SK-N-SH (cell line): Measurements from ENCODE around the gene TTYH3. TPM values are rescaled to one million over a fixed set of nuclear protein-coding genes. Genes with fewer than 3 reads are reported as not detected.

Experiments
- CTCF ChIA-PET: fragments of 300-600, 350-600 bp; formaldehyde crosslinking; extraction: SDS; loops from one replicate; lab custom pipeline; 2021; lab: Yijun Ruan, JAX
- POLR2A ChIA-PET: fragments of 350-600 bp; sonication (Branson Sonifier 250); formaldehyde crosslinking; extraction: SDS; loops from one replicate; lab custom pipeline; 2020; ENCODE audit warnings: antibody characterized with exemption, inconsistent platforms; lab: Yijun Ruan, JAX
- DNase-seq: peaks from one replicate; pipeline ENCODE4 v3.0.0; 2012
- H2AFZ ChIP-seq: fragments of 200-600 bp; sonication (generic); 2 replicates; pipeline ENCODE4 v1.8.1; 2016; ENCODE audit warnings: antibody characterized with exemption, mild to moderate bottlenecking, low read depth
- H3F3A ChIP-seq: fragments of 200-600 bp; sonication (generic); replicated peaks from 2 replicates; pipeline ENCODE3; 2016; ENCODE audit warnings: antibody characterized with exemption, mild to moderate bottlenecking; ENCODE audit not compliant: insufficient read depth
- H3K27ac ChIP-seq, 2 experiments: fragments of 200-500 bp in 1 of 2; fragments of 200-600 bp in 1 of 2; sonication (Bioruptor generic) in 1 of 2; sonication (generic), shearing (Covaris generic) in 1 of 2; 2 replicates each; pipeline versions ENCODE4 v1.5.1 to v1.6.1; 2014 to 2016; ENCODE audit warnings: low read depth in 2 of 2, inconsistent platforms in 1 of 2, low read length in 1 of 2, mild to moderate bottlenecking in 1 of 2, mixed read lengths in 1 of 2
- H3K27me3 ChIP-seq: fragments of 200-600 bp; sonication (generic), shearing (Covaris generic); 2 replicates; pipeline ENCODE4 v1.6.1; 2016; ENCODE audit warnings: mixed run types; ENCODE audit not compliant: insufficient read depth
- H3K36me3 ChIP-seq, 2 experiments: fragments of 200-500 bp in 1 of 2; fragments of 200-600 bp in 1 of 2; sonication (Bioruptor generic) in 1 of 2; sonication (generic) in 1 of 2; replicated peaks in 1 of 2; 2 replicates each; pipeline versions ENCODE3 to v1.5.1; 2014 to 2016; ENCODE audit warnings: low read length in 1 of 2, mild to moderate bottlenecking in 1 of 2; ENCODE audit not compliant: insufficient read depth in 2 of 2, control insufficient read depth in 1 of 2
- H3K4me1 ChIP-seq, 2 experiments: fragments of 200-500 bp in 1 of 2; fragments of 200-600 bp in 1 of 2; sonication (Bioruptor generic) in 1 of 2; sonication (generic), shearing (Covaris generic) in 1 of 2; 2 replicates each; pipeline versions ENCODE4 v1.5.1 to v1.6.1; 2014 to 2016; ENCODE audit warnings: low read depth in 1 of 2, low read length in 1 of 2, mixed run types in 1 of 2; ENCODE audit not compliant: insufficient read depth in 2 of 2, control insufficient read depth in 1 of 2
- H3K4me2 ChIP-seq: fragments of 200-600 bp; sonication (generic), shearing (Covaris generic); 2 replicates; pipeline ENCODE4 v1.6.1; 2017; ENCODE audit warnings: mixed run types
- H3K4me3 ChIP-seq, 2 experiments: fragments of 200-500 bp in 1 of 2; fragments of 200-600 bp in 1 of 2; sonication (Bioruptor generic) in 1 of 2; sonication (generic), shearing (Covaris generic) in 1 of 2; 2 replicates each; pipeline versions ENCODE4 v1.5.1 to v1.8.1; 2014 to 2016; ENCODE audit warnings: low read depth in 2 of 2, inconsistent platforms in 1 of 2, low read length in 1 of 2, mild to moderate bottlenecking in 1 of 2, mixed read lengths in 1 of 2, moderate library complexity in 1 of 2
- H3K79me2 ChIP-seq: fragments of 200-600 bp; sonication (generic); 2 replicates; pipeline ENCODE4 v1.8.1; 2017; ENCODE audit warnings: mild to moderate bottlenecking; ENCODE audit not compliant: insufficient read depth
- H3K9ac ChIP-seq: fragments of 200-600 bp; sonication (generic); 2 replicates; pipeline ENCODE4 v1.6.1; 2017; ENCODE audit warnings: mixed run types
- H3K9me2 ChIP-seq: fragments of 200-600 bp; sonication (generic); 2 replicates; pipeline ENCODE4 v1.6.1; 2017; ENCODE audit warnings: mixed run types
- H3K9me3 ChIP-seq: fragments of 200-600 bp; sonication (generic); 2 replicates; pipeline ENCODE4 v1.6.1; 2017; ENCODE audit warnings: mixed run types, mild to moderate bottlenecking, moderate library complexity
- H4K20me1 ChIP-seq: fragments of 200-600 bp; sonication (generic); 2 replicates; pipeline ENCODE4 v1.6.1; 2017; ENCODE audit warnings: mild to moderate bottlenecking, mixed run types; ENCODE audit not compliant: insufficient read depth
- CHD2 ChIP-seq: fragments of 150-350 bp; IDR thresholded peaks from 2 replicates; pipeline ENCODE4 v1.6.1; 2018; ENCODE audit warnings: low read length; ENCODE audit not compliant: partially characterized antibody
- ELF1 ChIP-seq: IDR thresholded peaks from 2 replicates; pipeline ENCODE4 v1.4.0; 2012
- FOSL2 ChIP-seq: IDR thresholded peaks from 2 replicates; pipeline ENCODE4 v1.4.0; 2012; ENCODE audit warnings: low read depth, mild to moderate bottlenecking, moderate library complexity, borderline replicate concordance
- FOXJ3 ChIP-seq: sonication (generic); formaldehyde crosslinking; IDR thresholded peaks from 2 replicates; pipeline ENCODE4 v1.5.1; 2020; ENCODE audit warnings: mild to moderate bottlenecking, missing genetic modification reagents
- FOXM1 ChIP-seq: IDR thresholded peaks from 2 replicates; pipeline ENCODE4 v1.4.0; 2012; ENCODE audit warnings: low read depth, mild to moderate bottlenecking
- GATA2 ChIP-seq: sonication (generic); formaldehyde crosslinking; IDR thresholded peaks from 2 replicates; pipeline ENCODE4 v1.5.0; 2020; ENCODE audit warnings: mild to moderate bottlenecking, missing genetic modification reagents
- MEF2A ChIP-seq: IDR thresholded peaks from 2 replicates; pipeline ENCODE4 v1.4.0; 2012; ENCODE audit warnings: low read depth, borderline replicate concordance
- MXI1 ChIP-seq: IDR thresholded peaks from 2 replicates; pipeline ENCODE4 v1.6.1; 2012; ENCODE audit warnings: mild to moderate bottlenecking, low read depth, low read length, improper control_type of control experiment
- NFIC ChIP-seq: IDR thresholded peaks from 2 replicates; pipeline ENCODE4 v1.4.0; 2012; ENCODE audit warnings: borderline replicate concordance
- RFX5 ChIP-seq: IDR thresholded peaks from 2 replicates; pipeline ENCODE4 v1.6.1; 2012; ENCODE audit warnings: mild to moderate bottlenecking, improper control_type of control experiment, low read length
- RXRA ChIP-seq: IDR thresholded peaks from 2 replicates; pipeline ENCODE4 v1.4.0; 2012; ENCODE audit warnings: low read depth, mild to moderate bottlenecking, borderline replicate concordance
- SIN3A ChIP-seq: IDR thresholded peaks from 2 replicates; pipeline ENCODE4 v1.6.1; 2012; ENCODE audit warnings: low read depth, mild to moderate bottlenecking, low read length, moderate library complexity, borderline replicate concordance
- TAF1 ChIP-seq: IDR thresholded peaks from 2 replicates; pipeline ENCODE4 v1.6.1; 2012; ENCODE audit warnings: low read depth, mild to moderate bottlenecking, low read length, moderate library complexity, borderline replicate concordance
- TCF12 ChIP-seq: IDR thresholded peaks from 2 replicates; pipeline ENCODE4 v1.4.0; 2012
- YY1 ChIP-seq: IDR thresholded peaks from 2 replicates; pipeline ENCODE4 v1.4.0; 2012; ENCODE audit warnings: low read depth, mild to moderate bottlenecking
- WGBS: methylation state at CpG from one replicate; pipeline ENCODE4 v1.1.6; 2017; ENCODE audit warnings: low lambda C conversion rate; 5-methylcytosine and 5-hydroxymethylcytosine counted together
- polyA plus RNA-seq, 3 experiments: library from polyadenylated mRNA; depleted of rRNA; stranded (reverse); fragments of >200 nt; gene quantifications; 2 replicates each; pipeline ENCODE4 v1.2.3, GENCODE V29; 2012
- TF ChIP-seq, protein P1 (sequence below): IDR thresholded peaks from 2 replicates; pipeline ENCODE4 v1.6.1; 2012; ENCODE audit warnings: mild to moderate bottlenecking, low read depth, low read length, moderate library complexity
- TF ChIP-seq, protein P2 (sequence below): fragments of 150-350 bp; IDR thresholded peaks from 2 replicates; pipeline ENCODE4 v1.6.1; 2017; ENCODE audit warnings: antibody characterized with exemption, low read length, low read depth, borderline replicate concordance
- TF ChIP-seq, protein P3 (sequence below): fragments of 200-600 bp; sonication (generic); IDR thresholded peaks from 2 replicates; pipeline ENCODE4 v1.6.1; 2017; ENCODE audit warnings: antibody characterized with exemption, mild to moderate bottlenecking, moderate library complexity
- TF ChIP-seq, protein P4 (sequence below): IDR thresholded peaks from 2 replicates; pipeline ENCODE4; 2012
- TF ChIP-seq, protein P5 (sequence below): IDR thresholded peaks from 2 replicates; pipeline ENCODE4 v1.4.0; 2012; ENCODE audit warnings: low read depth, borderline replicate concordance

The TTYH3 gene
- polyA plus RNA-seq, 1 of the 3 experiments (the other 2 are of a cell fraction), result 105 TPM

DNA sequence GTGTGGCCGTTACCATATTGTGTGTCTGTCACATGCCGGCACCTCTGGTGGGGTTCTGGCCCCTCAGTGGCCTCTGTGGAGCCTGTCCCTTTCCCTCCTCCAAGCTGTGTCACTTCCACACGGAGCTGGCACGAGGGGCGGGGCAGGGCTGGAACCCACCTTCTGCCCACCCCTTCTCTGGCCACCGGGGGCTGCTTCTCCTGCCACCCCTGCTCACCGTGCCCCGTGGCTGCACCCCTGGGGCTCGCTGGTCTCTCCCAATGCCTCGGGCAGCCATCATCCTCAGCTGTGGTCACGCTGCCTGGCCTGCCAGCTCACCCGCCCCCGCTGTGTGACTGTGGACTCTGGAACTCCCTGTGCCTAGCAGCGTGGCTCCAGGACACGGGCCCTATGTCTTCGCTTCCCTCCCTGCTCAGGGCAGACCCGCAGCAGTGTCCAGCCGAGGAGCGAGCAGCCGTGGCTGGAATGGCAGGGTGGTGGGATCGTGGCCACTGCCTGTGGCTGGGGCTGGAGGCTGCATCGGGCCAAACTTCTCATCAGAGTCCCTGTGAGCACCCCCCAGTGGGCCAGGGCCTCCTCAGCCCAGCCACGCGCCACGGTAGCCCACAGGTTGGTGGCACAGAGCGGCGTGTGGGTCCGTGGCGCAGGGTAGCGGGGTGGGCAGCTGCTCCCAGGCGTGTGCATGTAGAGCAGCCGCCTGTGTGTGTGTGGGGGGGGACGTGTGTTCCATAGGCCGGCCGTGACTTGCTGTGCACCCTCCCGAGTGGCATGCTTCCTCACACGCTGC is 8.1 kb downstream of the TTYH3 start:
- Histone ChIP-seq H2AFZ (no peak overlapping the region), H4K20me1 (peaks cover 97% of the 10 kb centered on the region), H3F3A (no peaks in the 10 kb centered on the region), H3K4me3 (no peak overlapping the region), H3K27ac (peak overlapping the region; percentile 71 to 95; a peak in 3 of 4 replicates), H3K9ac (no peak overlapping the region), H3K9me3 (no peaks in the 10 kb centered on the region), H3K4me1 (peaks cover 54 to 91% of the 10 kb centered on the region in 2 experiments), H3K79me2 (peaks cover 100% of the 10 kb centered on the region), H3K36me3 (peaks cover 0 to 21% of the 10 kb centered on the region in 2 experiments), H3K4me2 (peak overlapping the region; percentile 83; the same call in 1 of the 2 replicates), H3K9me2 (no peaks in the 10 kb centered on the region), H3K27me3 (no peaks in the 10 kb centered on the region)
- no peak for TF ChIP-seq RXRA
- TF ChIP-seq, protein P1, sequence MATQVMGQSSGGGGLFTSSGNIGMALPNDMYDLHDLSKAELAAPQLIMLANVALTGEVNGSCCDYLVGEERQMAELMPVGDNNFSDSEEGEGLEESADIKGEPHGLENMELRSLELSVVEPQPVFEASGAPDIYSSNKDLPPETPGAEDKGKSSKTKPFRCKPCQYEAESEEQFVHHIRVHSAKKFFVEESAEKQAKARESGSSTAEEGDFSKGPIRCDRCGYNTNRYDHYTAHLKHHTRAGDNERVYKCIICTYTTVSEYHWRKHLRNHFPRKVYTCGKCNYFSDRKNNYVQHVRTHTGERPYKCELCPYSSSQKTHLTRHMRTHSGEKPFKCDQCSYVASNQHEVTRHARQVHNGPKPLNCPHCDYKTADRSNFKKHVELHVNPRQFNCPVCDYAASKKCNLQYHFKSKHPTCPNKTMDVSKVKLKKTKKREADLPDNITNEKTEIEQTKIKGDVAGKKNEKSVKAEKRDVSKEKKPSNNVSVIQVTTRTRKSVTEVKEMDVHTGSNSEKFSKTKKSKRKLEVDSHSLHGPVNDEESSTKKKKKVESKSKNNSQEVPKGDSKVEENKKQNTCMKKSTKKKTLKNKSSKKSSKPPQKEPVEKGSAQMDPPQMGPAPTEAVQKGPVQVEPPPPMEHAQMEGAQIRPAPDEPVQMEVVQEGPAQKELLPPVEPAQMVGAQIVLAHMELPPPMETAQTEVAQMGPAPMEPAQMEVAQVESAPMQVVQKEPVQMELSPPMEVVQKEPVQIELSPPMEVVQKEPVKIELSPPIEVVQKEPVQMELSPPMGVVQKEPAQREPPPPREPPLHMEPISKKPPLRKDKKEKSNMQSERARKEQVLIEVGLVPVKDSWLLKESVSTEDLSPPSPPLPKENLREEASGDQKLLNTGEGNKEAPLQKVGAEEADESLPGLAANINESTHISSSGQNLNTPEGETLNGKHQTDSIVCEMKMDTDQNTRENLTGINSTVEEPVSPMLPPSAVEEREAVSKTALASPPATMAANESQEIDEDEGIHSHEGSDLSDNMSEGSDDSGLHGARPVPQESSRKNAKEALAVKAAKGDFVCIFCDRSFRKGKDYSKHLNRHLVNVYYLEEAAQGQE, result no peak
- no peak for TF ChIP-seq MEF2A
- no peak for TF ChIP-seq GATA2
- no peak for TF ChIP-seq SIN3A
- TF ChIP-seq, protein P2, sequence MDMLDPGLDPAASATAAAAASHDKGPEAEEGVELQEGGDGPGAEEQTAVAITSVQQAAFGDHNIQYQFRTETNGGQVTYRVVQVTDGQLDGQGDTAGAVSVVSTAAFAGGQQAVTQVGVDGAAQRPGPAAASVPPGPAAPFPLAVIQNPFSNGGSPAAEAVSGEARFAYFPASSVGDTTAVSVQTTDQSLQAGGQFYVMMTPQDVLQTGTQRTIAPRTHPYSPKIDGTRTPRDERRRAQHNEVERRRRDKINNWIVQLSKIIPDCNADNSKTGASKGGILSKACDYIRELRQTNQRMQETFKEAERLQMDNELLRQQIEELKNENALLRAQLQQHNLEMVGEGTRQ, result no peak
- TF ChIP-seq, protein P3, sequence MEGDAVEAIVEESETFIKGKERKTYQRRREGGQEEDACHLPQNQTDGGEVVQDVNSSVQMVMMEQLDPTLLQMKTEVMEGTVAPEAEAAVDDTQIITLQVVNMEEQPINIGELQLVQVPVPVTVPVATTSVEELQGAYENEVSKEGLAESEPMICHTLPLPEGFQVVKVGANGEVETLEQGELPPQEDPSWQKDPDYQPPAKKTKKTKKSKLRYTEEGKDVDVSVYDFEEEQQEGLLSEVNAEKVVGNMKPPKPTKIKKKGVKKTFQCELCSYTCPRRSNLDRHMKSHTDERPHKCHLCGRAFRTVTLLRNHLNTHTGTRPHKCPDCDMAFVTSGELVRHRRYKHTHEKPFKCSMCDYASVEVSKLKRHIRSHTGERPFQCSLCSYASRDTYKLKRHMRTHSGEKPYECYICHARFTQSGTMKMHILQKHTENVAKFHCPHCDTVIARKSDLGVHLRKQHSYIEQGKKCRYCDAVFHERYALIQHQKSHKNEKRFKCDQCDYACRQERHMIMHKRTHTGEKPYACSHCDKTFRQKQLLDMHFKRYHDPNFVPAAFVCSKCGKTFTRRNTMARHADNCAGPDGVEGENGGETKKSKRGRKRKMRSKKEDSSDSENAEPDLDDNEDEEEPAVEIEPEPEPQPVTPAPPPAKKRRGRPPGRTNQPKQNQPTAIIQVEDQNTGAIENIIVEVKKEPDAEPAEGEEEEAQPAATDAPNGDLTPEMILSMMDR, result no peak
- TF ChIP-seq FOXM1, result no peak
- TF ChIP-seq, protein P4, sequence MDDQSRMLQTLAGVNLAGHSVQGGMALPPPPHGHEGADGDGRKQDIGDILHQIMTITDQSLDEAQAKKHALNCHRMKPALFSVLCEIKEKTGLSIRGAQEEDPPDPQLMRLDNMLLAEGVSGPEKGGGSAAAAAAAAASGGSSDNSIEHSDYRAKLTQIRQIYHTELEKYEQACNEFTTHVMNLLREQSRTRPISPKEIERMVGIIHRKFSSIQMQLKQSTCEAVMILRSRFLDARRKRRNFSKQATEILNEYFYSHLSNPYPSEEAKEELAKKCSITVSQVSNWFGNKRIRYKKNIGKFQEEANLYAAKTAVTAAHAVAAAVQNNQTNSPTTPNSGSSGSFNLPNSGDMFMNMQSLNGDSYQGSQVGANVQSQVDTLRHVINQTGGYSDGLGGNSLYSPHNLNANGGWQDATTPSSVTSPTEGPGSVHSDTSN, result no peak
- TF ChIP-seq YY1, result no peak
- TF ChIP-seq RFX5, result no peak
- no peak for TF ChIP-seq TCF12
- no peak for TF ChIP-seq ELF1
- TF ChIP-seq, protein P5, sequence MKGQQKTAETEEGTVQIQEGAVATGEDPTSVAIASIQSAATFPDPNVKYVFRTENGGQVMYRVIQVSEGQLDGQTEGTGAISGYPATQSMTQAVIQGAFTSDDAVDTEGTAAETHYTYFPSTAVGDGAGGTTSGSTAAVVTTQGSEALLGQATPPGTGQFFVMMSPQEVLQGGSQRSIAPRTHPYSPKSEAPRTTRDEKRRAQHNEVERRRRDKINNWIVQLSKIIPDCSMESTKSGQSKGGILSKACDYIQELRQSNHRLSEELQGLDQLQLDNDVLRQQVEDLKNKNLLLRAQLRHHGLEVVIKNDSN, result no peak
- TF ChIP-seq TAF1, result no peak
- TF ChIP-seq MXI1, result no peak
- TF ChIP-seq FOSL2, result no peak
- no peak for TF ChIP-seq CHD2
- no peak for TF ChIP-seq NFIC
- no peak for TF ChIP-seq FOXJ3
- no peak for DNase-seq
- POLR2A ChIA-PET, result interaction anchor here (1.0 kb wide), 1 partner anchor 8 kb away, joined by 4 read pairs; the partner anchor contains the start of gene TTYH3
- CTCF ChIA-PET, result interaction anchor here (0.8 to 3.0 kb wide), 3 partner anchors 25 to 188 kb away, joined by 3 to 11 read pairs (median 8); no protein-coding TSS in a partner anchor
- WGBS, result 94% methylated on average over 30 of the region's 37 CpGs
